HepG2 (cell line): ENCODE results near the gene SYT7. TPM values are rescaled to one million over a fixed set of nuclear protein-coding genes. Genes with fewer than 3 reads are reported as not detected.

Experiments used
- ATAC-seq: fragments of 200-7000 bp; cut with Tn5 transposase; 3 replicates; pipeline ENCODE4 v1.9.1; 2020; ENCODE audit warnings: mild to moderate bottlenecking, moderate library complexity
- BruUV-seq: library from RNA; stranded (reverse); fragments of 400-500 nt; replicated peaks from 2 replicates; lab custom pipeline; 2021; lab: Mats Ljungman, UMichigan
- CTCF ChIA-PET: fragments of 300-600 bp; formaldehyde crosslinking; extraction: SDS; loops from one replicate; lab custom pipeline; 2021; ENCODE audit warnings: low total read pairs, inconsistent platforms, low intra/inter-chr PET ratio; lab: Yijun Ruan, JAX
- POLR2A ChIA-PET: fragments of 350-600 bp; sonication (Branson Sonifier 250); formaldehyde crosslinking; loops from one replicate; lab custom pipeline; 2020; ENCODE audit warnings: antibody characterized with exemption, inconsistent platforms; lab: Yijun Ruan, JAX
- DNase-seq: peaks from one replicate; pipeline ENCODE4 v3.0.0-alpha.2; 2015; ENCODE audit warnings: low spot score
- FAIRE-seq: peaks from 3 replicates; lab custom pipeline; 2011; peaks lifted over from hg19 to GRCh38; lab: Jason Lieb, UNC
- H2AFZ ChIP-seq: one replicate; pipeline ENCODE4 v1.6.1; 2011; ENCODE audit warnings: low read length, inconsistent platforms
- H3K27ac ChIP-seq: fragments of 300-600 bp; 3 replicates; pipeline ENCODE4 v1.8.0; 2011; ENCODE audit warnings: mixed run types, mild to moderate bottlenecking, mixed read lengths, low read length, inconsistent platforms; ENCODE audit not compliant: insufficient read depth; ENCODE audit errors: extremely low read length
- H3K27me3 ChIP-seq, 2 experiments: fragments of 200-600 bp in 1 of 2; 2 replicates in 1 of 2; 3 replicates in 1 of 2; pipeline versions ENCODE4 v1.6.0 to v1.8.0; 2011; ENCODE audit warnings: low read length in 2 of 2, mild to moderate bottlenecking in 2 of 2, moderate library complexity in 2 of 2, inconsistent platforms in 1 of 2; ENCODE audit not compliant: insufficient read depth in 2 of 2, control insufficient read depth in 1 of 2
- H3K36me3 ChIP-seq, 2 experiments: fragments of 200-600 bp in 1 of 2; replicated peaks in 1 of 2; 2 replicates in 1 of 2; 3 replicates in 1 of 2; pipeline versions ENCODE4 v1.5.1 to v1.8.0; 2011; ENCODE audit warnings: low read length in 2 of 2, inconsistent platforms in 1 of 2; ENCODE audit not compliant: insufficient read depth in 2 of 2, control insufficient read depth in 1 of 2
- H3K4me1 ChIP-seq: 2 replicates; pipeline ENCODE4 v1.5.1; 2012; ENCODE audit warnings: low read length, inconsistent platforms; ENCODE audit not compliant: insufficient read depth
- H3K4me2 ChIP-seq: 2 replicates; pipeline ENCODE4 v1.6.0; 2011; ENCODE audit warnings: low read depth, low read length, inconsistent platforms
- H3K4me3 ChIP-seq, 3 experiments: fragments of 200-600 bp in 1 of 3; sonication (generic), shearing (Covaris generic) in 1 of 3; replicated peaks in 1 of 3; 2 replicates each; pipeline ENCODE4 v1.5.1; 2011 to 2016; ENCODE audit warnings: low read length in 3 of 3, inconsistent platforms in 2 of 3, low read depth in 2 of 3, mild to moderate bottlenecking in 2 of 3, control low read depth in 1 of 3, mixed read lengths in 1 of 3; ENCODE audit not compliant: insufficient read depth in 1 of 3
- H3K79me2 ChIP-seq: one replicate; pipeline ENCODE4 v1.6.1; 2011; ENCODE audit warnings: low read length, inconsistent platforms; ENCODE audit not compliant: insufficient read depth
- H3K9ac ChIP-seq: 2 replicates; pipeline ENCODE4 v1.6.0; 2011; ENCODE audit warnings: mild to moderate bottlenecking, low read depth, low read length, inconsistent platforms; ENCODE audit not compliant: insufficient read depth
- H3K9me3 ChIP-seq: 2 replicates; pipeline ENCODE4 v1.5.1; 2012; ENCODE audit warnings: mild to moderate bottlenecking, low read length
- H4K20me1 ChIP-seq: 2 replicates; pipeline ENCODE4 v1.6.0; 2011; ENCODE audit warnings: inconsistent platforms, mild to moderate bottlenecking, low read length, moderate library complexity; ENCODE audit not compliant: insufficient read depth
- ATRX ChIP-seq: sonication (generic); formaldehyde crosslinking; IDR thresholded peaks from 2 replicates; pipeline ENCODE4 v1.4.0; 2020; ENCODE audit warnings: missing genetic modification reagents, borderline replicate concordance
- CEBPB ChIP-seq: IDR thresholded peaks from 2 replicates; pipeline ENCODE4 v1.6.1; 2011; ENCODE audit warnings: low read depth, low read length, improper control_type of control experiment, borderline replicate concordance
- FOXK2 ChIP-seq: fragments of 450-650 bp; IDR thresholded peaks from 2 replicates; pipeline ENCODE4 v1.6.1; 2016
- GABPA ChIP-seq, 2 experiments: IDR thresholded peaks; 2 replicates each; pipeline ENCODE4 v1.6.1; 2011 to 2016; ENCODE audit warnings: low read depth in 2 of 2, low read length in 1 of 2, missing biosample characterization in 1 of 2, missing genetic modification characterization in 1 of 2
- TEAD3 ChIP-seq: optimal IDR thresholded peaks from 2 replicates; pipeline ENCODE3; 2016; ENCODE audit warnings: borderline replicate concordance
- ZKSCAN8 ChIP-seq: IDR thresholded peaks from 2 replicates; pipeline ENCODE4 v1.6.1; 2016; ENCODE audit warnings: borderline replicate concordance, missing genetic modification reagents, missing compliant biosample characterization
- ZNF12 ChIP-seq: sonication (generic); formaldehyde crosslinking; IDR thresholded peaks from 2 replicates; pipeline ENCODE4 v1.5.0; 2020; ENCODE audit warnings: missing genetic modification reagents
- ZNF326 ChIP-seq: sonication (generic); formaldehyde crosslinking; IDR thresholded peaks from 2 replicates; pipeline ENCODE4 v1.4.0; 2020; ENCODE audit warnings: missing genetic modification reagents, borderline replicate concordance
- ZNF333 ChIP-seq: sonication (generic); formaldehyde crosslinking; IDR thresholded peaks from 2 replicates; pipeline ENCODE4 v1.4.0; 2020; ENCODE audit warnings: mild to moderate bottlenecking, missing genetic modification reagents, borderline replicate concordance
- ZNF446 ChIP-seq: sonication (generic); formaldehyde crosslinking; IDR thresholded peaks from 2 replicates; pipeline ENCODE4 v1.5.0; 2020; ENCODE audit warnings: mild to moderate bottlenecking, missing genetic modification reagents
- ZNF615 ChIP-seq: sonication (generic); formaldehyde crosslinking; IDR thresholded peaks from 2 replicates; pipeline ENCODE4 v1.5.0; 2020; ENCODE audit warnings: mild to moderate bottlenecking, missing genetic modification reagents, borderline replicate concordance
- ZNF761 ChIP-seq: sonication (generic); formaldehyde crosslinking; conservative IDR thresholded peaks from 2 replicates; pipeline ENCODE4 v1.4.0; 2020; ENCODE audit warnings: mild to moderate bottlenecking, missing genetic modification reagents
- WGBS: methylation state at CpG from one replicate; pipeline ENCODE4 v1.1.6; 2017; ENCODE audit warnings: low lambda C conversion rate; 5-methylcytosine and 5-hydroxymethylcytosine counted together
- in situ Hi-C: cut with HindIII; loops from 2 replicates; pipeline ENCODE4 v1.10.0; 2017; ENCODE audit warnings: low pct_unique_long_range_greater_than_20kb; ENCODE audit not compliant: extremely low pct_ligation_motif_present
- intact Hi-C: fragments of 100-400 bp; cut with micrococcal nuclease; formaldehyde crosslinking; loops from one replicate; pipeline ENCODE4 v1.10.0; 2022; ENCODE audit not compliant: unreplicated experiment
- polyA plus RNA-seq, 8 experiments: library from polyadenylated mRNA; depleted of rRNA in 3 of 8; stranded (reverse) in 7 of 8; unstranded in 1 of 8; fragments of >200 nt; fragmentation: Illumina TruSeq in 4 of 8; extraction: Trizol in 4 of 8; gene quantifications; 2 replicates each; pipeline versions ENCODE4 v1.2.1 to v1.2.3, GENCODE V29; 2011 to 2016; ENCODE audit warnings: low read depth in 4 of 8, missing spikeins in 1 of 8, mixed read lengths in 1 of 8; ENCODE audit not compliant: insufficient read depth in 1 of 8
- total RNA-seq, 5 experiments: library from RNA; depleted of rRNA; stranded (reverse); fragments of >200 nt; fragmentation: Illumina TruSeq; extraction: Trizol; gene quantifications; 2 replicates each; pipeline ENCODE4 v1.2.3, GENCODE V29; 2016; ENCODE audit warnings: low read depth in 1 of 5
- TF ChIP-seq, protein P1 (sequence below): sonication (generic); formaldehyde crosslinking; IDR thresholded peaks from 2 replicates; pipeline ENCODE4 v1.5.1; 2020; ENCODE audit warnings: mild to moderate bottlenecking, moderate library complexity, missing genetic modification reagents
- TF ChIP-seq, protein P2 (sequence below): sonication (generic); formaldehyde crosslinking; IDR thresholded peaks from 2 replicates; pipeline ENCODE4 v1.4.0; 2020; ENCODE audit warnings: missing genetic modification reagents; ENCODE audit errors: not compliant biosample characterization
- TF ChIP-seq, protein P3 (sequence below): sonication (generic); formaldehyde crosslinking; IDR thresholded peaks from 2 replicates; pipeline ENCODE4 v1.5.0; 2020; ENCODE audit warnings: mild to moderate bottlenecking, missing genetic modification reagents
- TF ChIP-seq, protein P4 (sequence below): sonication (generic); formaldehyde crosslinking; IDR thresholded peaks from 2 replicates; pipeline ENCODE4 v1.5.1; 2020; ENCODE audit warnings: mild to moderate bottlenecking, missing genetic modification reagents

SYT7 gene
- total and polyA plus RNA-seq, 2 of the 13 experiments (the other 11 are each of a cell fraction or from before 2014, with no cell fraction given), result 1.4 to 4.4 TPM

DNA sequence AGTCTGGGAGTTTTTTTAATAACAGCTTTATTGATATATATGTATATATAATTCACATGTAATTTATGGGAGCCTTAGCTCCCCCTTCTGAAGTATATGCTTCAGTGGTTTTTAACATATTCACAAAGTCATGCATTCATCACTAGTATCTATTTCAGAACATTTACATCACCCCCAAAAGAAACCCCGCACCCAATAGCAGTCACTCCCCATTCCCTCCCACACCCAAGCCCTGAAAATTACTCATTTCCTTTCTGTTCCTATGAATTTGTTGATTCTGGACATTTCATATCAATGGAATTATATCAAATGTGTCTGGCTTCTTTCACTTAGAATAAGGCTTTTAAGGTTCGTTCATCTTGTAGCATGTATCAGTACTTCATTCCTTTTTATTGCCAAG lies 35.6 kb upstream of the SYT7 start:
- no peak overlapping the region for H3K27ac ChIP-seq
- no peaks in the 10 kb centered on the region; a peak in 3 of 5 replicates for H3K27me3 ChIP-seq
- no peak overlapping the region for H3K9ac ChIP-seq
- no peak for ATAC-seq
- no peaks in the 10 kb centered on the region for H3K9me3 ChIP-seq
- ChIA-PET POLR2A (no interaction called here), CTCF (no interaction called here)
- TF ChIP-seq, protein P1, sequence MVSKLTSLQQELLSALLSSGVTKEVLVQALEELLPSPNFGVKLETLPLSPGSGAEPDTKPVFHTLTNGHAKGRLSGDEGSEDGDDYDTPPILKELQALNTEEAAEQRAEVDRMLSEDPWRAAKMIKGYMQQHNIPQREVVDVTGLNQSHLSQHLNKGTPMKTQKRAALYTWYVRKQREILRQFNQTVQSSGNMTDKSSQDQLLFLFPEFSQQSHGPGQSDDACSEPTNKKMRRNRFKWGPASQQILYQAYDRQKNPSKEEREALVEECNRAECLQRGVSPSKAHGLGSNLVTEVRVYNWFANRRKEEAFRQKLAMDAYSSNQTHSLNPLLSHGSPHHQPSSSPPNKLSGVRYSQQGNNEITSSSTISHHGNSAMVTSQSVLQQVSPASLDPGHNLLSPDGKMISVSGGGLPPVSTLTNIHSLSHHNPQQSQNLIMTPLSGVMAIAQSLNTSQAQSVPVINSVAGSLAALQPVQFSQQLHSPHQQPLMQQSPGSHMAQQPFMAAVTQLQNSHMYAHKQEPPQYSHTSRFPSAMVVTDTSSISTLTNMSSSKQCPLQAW (CRISPR knock-in tag), result no peak
- TF ChIP-seq CEBPB (no peak), ATRX (CRISPR knock-in tag) (no peak), TEAD3 (CRISPR knock-in tag) (no peak), ZNF615 (CRISPR knock-in tag) (no peak), ZNF761 (CRISPR knock-in tag) (no peak), FOXK2 (no peak), GABPA (IDR thresholded peaks at IDR 0.05; ENCODE audit: low read depth, low read length) (no peak), GABPA (CRISPR knock-in tag; IDR thresholded peaks at IDR 0.05; ENCODE audit: low read depth) (no peak), ZKSCAN8 (CRISPR knock-in tag) (no peak), ZNF333 (CRISPR knock-in tag) (no peak), ZNF12 (CRISPR knock-in tag) (no peak), ZNF326 (CRISPR knock-in tag) (no peak), ZNF446 (CRISPR knock-in tag) (no peak)
- TF ChIP-seq, protein P2, sequence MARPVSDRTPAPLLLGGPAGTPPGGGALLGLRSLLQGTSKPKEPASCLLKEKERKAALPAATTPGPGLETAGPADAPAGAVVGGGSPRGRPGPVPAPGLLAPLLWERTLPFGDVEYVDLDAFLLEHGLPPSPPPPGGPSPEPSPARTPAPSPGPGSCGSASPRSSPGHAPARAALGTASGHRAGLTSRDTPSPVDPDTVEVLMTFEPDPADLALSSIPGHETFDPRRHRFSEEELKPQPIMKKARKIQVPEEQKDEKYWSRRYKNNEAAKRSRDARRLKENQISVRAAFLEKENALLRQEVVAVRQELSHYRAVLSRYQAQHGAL (CRISPR knock-in tag), result no peak
- TF ChIP-seq, protein P3, sequence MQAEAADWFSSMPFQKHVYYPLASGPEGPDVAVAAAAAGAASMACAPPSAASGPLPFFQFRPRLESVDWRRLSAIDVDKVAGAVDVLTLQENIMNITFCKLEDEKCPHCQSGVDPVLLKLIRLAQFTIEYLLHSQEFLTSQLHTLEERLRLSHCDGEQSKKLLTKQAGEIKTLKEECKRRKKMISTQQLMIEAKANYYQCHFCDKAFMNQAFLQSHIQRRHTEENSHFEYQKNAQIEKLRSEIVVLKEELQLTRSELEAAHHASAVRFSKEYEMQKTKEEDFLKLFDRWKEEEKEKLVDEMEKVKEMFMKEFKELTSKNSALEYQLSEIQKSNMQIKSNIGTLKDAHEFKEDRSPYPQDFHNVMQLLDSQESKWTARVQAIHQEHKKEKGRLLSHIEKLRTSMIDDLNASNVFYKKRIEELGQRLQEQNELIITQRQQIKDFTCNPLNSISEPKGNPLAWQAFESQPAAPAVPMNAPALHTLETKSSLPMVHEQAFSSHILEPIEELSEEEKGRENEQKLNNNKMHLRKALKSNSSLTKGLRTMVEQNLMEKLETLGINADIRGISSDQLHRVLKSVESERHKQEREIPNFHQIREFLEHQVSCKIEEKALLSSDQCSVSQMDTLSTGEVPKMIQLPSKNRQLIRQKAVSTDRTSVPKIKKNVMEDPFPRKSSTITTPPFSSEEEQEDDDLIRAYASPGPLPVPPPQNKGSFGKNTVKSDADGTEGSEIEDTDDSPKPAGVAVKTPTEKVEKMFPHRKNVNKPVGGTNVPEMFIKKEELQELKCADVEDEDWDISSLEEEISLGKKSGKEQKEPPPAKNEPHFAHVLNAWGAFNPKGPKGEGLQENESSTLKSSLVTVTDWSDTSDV, result no peak
- TF ChIP-seq, protein P4, sequence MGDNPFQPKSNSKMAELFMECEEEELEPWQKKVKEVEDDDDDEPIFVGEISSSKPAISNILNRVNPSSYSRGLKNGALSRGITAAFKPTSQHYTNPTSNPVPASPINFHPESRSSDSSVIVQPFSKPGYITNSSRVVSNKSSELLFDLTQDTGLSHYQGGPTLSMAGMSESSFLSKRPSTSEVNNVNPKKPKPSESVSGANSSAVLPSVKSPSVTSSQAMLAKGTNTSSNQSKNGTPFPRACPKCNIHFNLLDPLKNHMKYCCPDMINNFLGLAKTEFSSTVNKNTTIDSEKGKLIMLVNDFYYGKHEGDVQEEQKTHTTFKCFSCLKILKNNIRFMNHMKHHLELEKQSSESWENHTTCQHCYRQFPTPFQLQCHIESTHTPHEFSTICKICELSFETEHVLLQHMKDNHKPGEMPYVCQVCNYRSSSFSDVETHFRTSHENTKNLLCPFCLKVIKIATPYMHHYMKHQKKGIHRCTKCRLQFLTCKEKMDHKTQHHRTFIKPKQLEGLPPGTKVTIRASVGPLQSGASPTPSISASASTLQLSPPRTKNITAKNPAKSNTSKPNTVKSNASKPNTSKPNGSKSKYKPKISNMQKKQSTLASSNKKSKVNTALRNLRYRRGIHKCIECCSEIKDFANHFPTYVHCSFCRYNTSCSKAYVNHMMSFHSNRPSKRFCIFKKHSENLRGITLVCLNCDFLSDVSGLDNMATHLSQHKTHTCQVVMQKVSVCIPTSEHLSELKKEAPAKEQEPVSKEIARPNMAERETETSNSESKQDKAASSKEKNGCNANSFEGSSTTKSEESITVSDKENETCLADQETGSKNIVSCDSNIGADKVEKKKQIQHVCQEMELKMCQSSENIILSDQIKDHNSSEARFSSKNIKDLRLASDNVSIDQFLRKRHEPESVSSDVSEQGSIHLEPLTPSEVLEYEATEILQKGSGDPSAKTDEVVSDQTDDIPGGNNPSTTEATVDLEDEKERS (CRISPR knock-in tag), result no peak
- no peaks in the 10 kb centered on the region for H3K36me3 ChIP-seq
- intact Hi-C loops (no loop called here), in situ Hi-C loops (no loop called here)
- H2AFZ ChIP-seq, result no peak overlapping the region
- H3K4me2 ChIP-seq, result no peak overlapping the region
- BruUV-seq, result no TSS peak
- WGBS, result 88% methylated on average over 2 of the region's 2 CpGs
- H4K20me1 ChIP-seq, result no peaks in the 10 kb centered on the region
- H3K79me2 ChIP-seq, result no peaks in the 10 kb centered on the region
- no peak for DNase-seq
- H3K4me1 ChIP-seq, result peaks cover 20% of the 10 kb centered on the region
- no peak for FAIRE-seq
- no peak overlapping the region for H3K4me3 ChIP-seq
